ENCODE measurements around the gene CYFIP2.

Gene CYFIP2

GRCh38 chr5:157265714-157266285 lies at the start of gene CYFIP2:
Gene CYFIP2, plus strand, starts transcription at chr5:157266123. Its CDS starts 19,239 bp downstream, at chr5:157285362.
- DNase-seq (ENCODE audit: low read depth) = no peak
- no peak for TF ChIP-seq CTCF (IDR thresholded peaks at IDR 0.05; ENCODE audit: low read length, missing control alignments)
- peak within 1 kb of the TSS; percentile 54 for H3K4me3 ChIP-seq (replicated peaks; ENCODE audit: low read depth, low read length)

DNA sequence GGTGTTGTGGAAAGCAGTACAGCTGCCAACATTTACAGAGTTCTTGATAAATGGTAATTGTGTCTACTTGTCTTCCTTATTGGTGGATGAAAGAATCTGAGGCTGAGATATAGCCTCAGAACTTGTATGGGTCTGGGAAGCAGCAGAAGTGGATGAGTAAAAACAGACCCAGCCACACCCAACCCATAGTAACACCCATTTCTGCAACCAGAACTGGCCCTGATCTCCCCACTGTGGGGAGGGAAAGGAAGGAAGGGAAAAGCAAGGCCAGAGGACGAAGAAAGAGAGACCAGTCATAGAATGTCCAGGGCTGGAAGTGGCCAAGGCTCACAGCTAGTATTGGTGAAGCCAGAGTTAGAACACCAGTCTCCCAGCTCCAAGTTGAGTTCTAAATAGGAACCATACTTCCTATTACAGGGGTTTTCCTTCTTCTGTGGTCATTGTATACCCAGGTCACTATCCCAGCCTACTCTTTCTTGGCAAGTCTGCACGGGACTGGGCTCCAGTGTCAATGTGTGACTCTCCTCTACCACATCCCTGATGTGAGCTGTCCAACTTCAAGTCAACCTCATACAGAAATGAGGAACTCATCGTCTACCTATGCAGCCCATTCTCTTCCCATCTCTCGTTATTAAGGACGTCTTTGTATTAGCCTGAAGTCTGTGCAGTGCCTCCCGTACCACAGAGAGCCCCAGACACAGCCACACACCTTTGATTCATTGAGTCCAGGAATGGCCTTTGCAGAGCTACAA lies 49.4 kb upstream of the CYFIP2 start:
- DNase-seq (ENCODE audit: low read depth) = no peak
- no peak for TF ChIP-seq CTCF (IDR thresholded peaks at IDR 0.05; ENCODE audit: low read length, missing control alignments)
- no peak overlapping the region for H3K4me3 ChIP-seq (replicated peaks; ENCODE audit: low read depth, low read length)

GRCh38 chr5:157217289-157218024 lies 48.5 kb upstream of the CYFIP2 start:
- no peak for TF ChIP-seq CTCF (IDR thresholded peaks at IDR 0.05; ENCODE audit: low read length, missing control alignments)
- no peak overlapping the region for H3K4me3 ChIP-seq (replicated peaks; ENCODE audit: low read depth, low read length)
- no peak for DNase-seq (ENCODE audit: low read depth)

- DNase-seq (ENCODE audit: low read depth) = no peak
- H3K4me3 ChIP-seq (replicated peaks; ENCODE audit: low read depth, low read length) = no peak overlapping the region
- no peak for TF ChIP-seq CTCF (IDR thresholded peaks at IDR 0.05; ENCODE audit: low read length, missing control alignments)
These were observed 46.2 kb upstream of the CYFIP2 start for GRCh38 chr5:157219491-157220271.

DNA sequence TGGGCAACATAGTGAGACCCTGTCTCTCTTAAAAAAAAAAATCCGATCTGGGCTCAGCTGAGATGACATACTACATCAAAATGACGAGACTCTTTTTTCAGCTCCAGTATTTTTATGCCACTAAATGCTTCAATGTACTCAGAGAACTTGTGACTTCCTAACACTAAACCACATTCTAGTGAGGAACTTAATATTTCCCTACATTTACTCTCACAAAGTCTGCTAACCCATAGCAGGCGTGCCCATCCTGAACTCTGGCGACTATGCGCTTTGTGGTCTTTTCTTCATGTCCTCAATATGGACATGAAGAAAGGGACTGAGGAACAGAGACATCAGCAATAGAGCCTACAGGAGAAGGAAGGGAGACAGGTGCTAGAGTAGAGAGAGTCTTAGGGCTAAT lies 44.0 kb upstream of the CYFIP2 start:
- H3K4me3 ChIP-seq (replicated peaks; ENCODE audit: low read depth, low read length) = no peak overlapping the region
- DNase-seq (ENCODE audit: low read depth) = no peak
- TF ChIP-seq CTCF (IDR thresholded peaks at IDR 0.05; ENCODE audit: low read length, missing control alignments) = no peak

- no peak for TF ChIP-seq CTCF (IDR thresholded peaks at IDR 0.05; ENCODE audit: low read length, missing control alignments)
- DNase-seq (ENCODE audit: low read depth) = no peak
These were observed 43.3 kb upstream of the CYFIP2 start for GRCh38 chr5:157222506-157223230.

More at GRCh38 chr5:157222506-157223230, 43.3 kb upstream of the CYFIP2 start:
- H3K4me3 ChIP-seq (replicated peaks; ENCODE audit: low read depth, low read length) = no peak overlapping the region

Data from fibroblast of pulmonary artery (primary cell).